ENCODE data around the gene CALR3. TPM values are rescaled to one million over a fixed set of nuclear protein-coding genes. Genes with fewer than 3 reads are reported as not detected.
"Not testable (repeated sequence)": the region's sequence is repeated elsewhere in the genome, so short reads cannot be mapped to it uniquely, and the experiment has no call there.

The CALR3 gene
- total and polyA plus RNA-seq, 10 of the 15 experiments (the other 5 are each of a cell fraction or from before 2014, with no cell fraction given), result 0.05 to 0.45 (median 0.12) TPM; not detected in 2

DNA sequence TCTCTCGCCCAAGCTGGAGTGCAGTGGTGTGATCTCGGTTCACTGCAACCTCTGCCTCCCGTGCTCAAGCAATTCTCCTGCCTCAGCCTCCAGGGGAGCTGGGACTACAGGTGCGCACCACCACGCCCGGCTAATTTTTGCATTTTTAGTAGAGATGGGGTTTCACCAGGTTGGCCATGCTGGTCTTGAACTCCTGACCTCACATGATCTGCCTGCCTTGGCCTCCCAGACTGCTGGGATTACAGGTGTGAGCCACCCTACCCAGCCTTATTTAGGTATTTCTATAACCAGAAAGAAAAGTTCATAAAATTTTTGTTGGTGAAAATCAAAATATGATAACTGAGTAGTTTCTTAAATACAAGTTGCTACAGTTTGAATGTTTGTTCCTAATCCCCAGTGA is 47.8 kb upstream of the CALR3 start:
- ChIA-PET SMC1A (ENCODE audit: uncharacterized antibody, unreplicated experiment) (interaction anchor here (0.6 to 2.1 kb wide), 4 partner anchors 30 to 43 kb away, joined by 3 to 11 read pairs (median 4); no protein-coding TSS in a partner anchor), POLR2A (interaction anchor here (0.6 to 6.1 kb wide), 13 partner anchors 21 to 288 kb away, joined by 3 to 72 read pairs (median 3); partner anchors contain the start of genes MED26 and TMEM38A), RAD21 (ENCODE audit: unreplicated experiment) (interaction anchor here (0.6 to 2.7 kb wide), 9 partner anchors 27 to 784 kb away, joined by 3 to 20 read pairs (median 4); no protein-coding TSS in a partner anchor), CTCF (interaction anchor here (1.0 to 1.9 kb wide), 5 partner anchors 23 to 81 kb away, joined by 3 to 7 read pairs (median 4); no protein-coding TSS in a partner anchor)
- H3K4me3 ChIP-seq, result peak overlapping the region; percentile 84
- 0% methylated on average over 6 of the region's 6 CpGs for WGBS (ENCODE audit: insufficient coverage, insufficient replicate concordance, low lambda C conversion rate, missing lambda C conversion rate)
- intact Hi-C loops (cut with micrococcal nuclease; ENCODE audit: unreplicated experiment), result loop anchor here (5.0 to 10.0 kb wide), 2 partner anchors 79 to 99 kb away; no protein-coding TSS in a partner anchor
- H3K9me3 ChIP-seq (replicated peaks; ENCODE audit: control insufficient read depth, insufficient read depth, low read length); BruUV-seq (replicated peaks); FAIRE-seq; in situ Hi-C loops (cut with MboI); H2AFZ ChIP-seq (ENCODE audit: control insufficient read depth, low read depth, low read length); H3K36me3 ChIP-seq (ENCODE audit: control insufficient read depth in 2 of 2, insufficient read depth in 2 of 2, low read length in 1 of 2); H4K20me1 ChIP-seq (ENCODE audit: control insufficient read depth, insufficient read depth); H3K27me3 ChIP-seq (replicated peaks in 1 of 2; ENCODE audit: control insufficient read depth in 2 of 2, insufficient read depth in 2 of 2, low read length in 1 of 2); DNase-seq (ENCODE audit: low read depth, low spot score); ATAC-seq: not testable (repeated sequence)
- peak overlapping the region; percentile 74; the same call in 1 of the 2 replicates for H3K27ac ChIP-seq (ENCODE audit: control insufficient read depth, insufficient read depth)
- peak overlapping the region; percentile 80 for H3K9ac ChIP-seq (ENCODE audit: control insufficient read depth, insufficient read depth, low read length)
- peaks cover 62% of the 10 kb centered on the region for H3K79me2 ChIP-seq (ENCODE audit: control insufficient read depth, insufficient read depth, low read length)
- peaks cover 26% of the 10 kb centered on the region for H3K4me1 ChIP-seq (ENCODE audit: control insufficient read depth, insufficient read depth, low read length)
- peak overlapping the region; percentile 53 for H3K4me2 ChIP-seq (ENCODE audit: control insufficient read depth, insufficient read depth)
- TF ChIP-seq HDGF (IDR thresholded peaks at IDR 0.05), result peak; percentile 31; the same call in 1 of the 2 replicates
- TF ChIP-seq NR2F1 (conservative IDR thresholded peaks at IDR 0.05), result peak; percentile 43; the same call in 1 of the 2 replicates
- peak in 1 of 2 experiments; percentile 59; a peak in 1 of 4 replicates for TF ChIP-seq BHLHE40 (IDR thresholded peaks at IDR 0.05; ENCODE audit: borderline replicate concordance in 1 of 2, low read depth in 2 of 2, low read length in 1 of 2)

- Histone ChIP-seq H3K36me3 (ENCODE audit: control insufficient read depth in 2 of 2, insufficient read depth in 2 of 2, low read length in 1 of 2) (peaks cover 4 to 10% of the 10 kb centered on the region in 2 experiments; a peak in 3 of 4 replicates), H3K9me3 (replicated peaks; ENCODE audit: control insufficient read depth, insufficient read depth, low read length) (no peaks in the 10 kb centered on the region; the same call in 2 of the 3 replicates), H4K20me1 (ENCODE audit: control insufficient read depth, insufficient read depth) (peaks cover 4% of the 10 kb centered on the region; the same call in 1 of the 2 replicates), H3K4me3 (peak overlapping the region; percentile 84), H3K79me2 (ENCODE audit: control insufficient read depth, insufficient read depth, low read length) (peaks cover 68% of the 10 kb centered on the region), H2AFZ (ENCODE audit: control insufficient read depth, low read depth, low read length) (peak overlapping the region; percentile 13; the same call in 1 of the 2 replicates), H3K4me1 (ENCODE audit: control insufficient read depth, insufficient read depth, low read length) (peaks cover 19% of the 10 kb centered on the region), H3K9ac (ENCODE audit: control insufficient read depth, insufficient read depth, low read length) (peak overlapping the region; percentile 80), H3K27ac (ENCODE audit: control insufficient read depth, insufficient read depth) (peak overlapping the region; percentile 74), H3K4me2 (ENCODE audit: control insufficient read depth, insufficient read depth) (peak overlapping the region; percentile 53), H3K27me3 (replicated peaks in 1 of 2; ENCODE audit: control insufficient read depth in 2 of 2, insufficient read depth in 2 of 2, low read length in 1 of 2) (no peaks in the 10 kb centered on the region)
- under 1% methylated on average over 15 of the region's 15 CpGs for WGBS (ENCODE audit: insufficient coverage, insufficient replicate concordance, low lambda C conversion rate, missing lambda C conversion rate)
- ChIA-PET SMC1A (ENCODE audit: uncharacterized antibody, unreplicated experiment) (interaction anchor here (0.6 to 1.1 kb wide), 5 partner anchors 11 to 172 kb away, joined by 3 to 4 read pairs (median 3); no protein-coding TSS in a partner anchor), CTCF (interaction anchor here (0.6 to 1.9 kb wide), 7 partner anchors 24 to 82 kb away, joined by 3 to 7 read pairs (median 3); no protein-coding TSS in a partner anchor), POLR2A (interaction anchor here (0.6 to 6.1 kb wide), 13 partner anchors 22 to 289 kb away, joined by 3 to 72 read pairs (median 3); partner anchors contain the start of genes SIN3B, SLC35E1 and TMEM38A), RAD21 (ENCODE audit: unreplicated experiment) (interaction anchor here (0.6 to 2.7 kb wide), 9 partner anchors 28 to 785 kb away, joined by 3 to 20 read pairs (median 4); no protein-coding TSS in a partner anchor)
- BruUV-seq (replicated peaks), result TSS peak; percentile 91
- in situ Hi-C loops (cut with MboI), result no loop called here
- DNase-seq (ENCODE audit: low read depth, low spot score), result no peak
- intact Hi-C loops (cut with micrococcal nuclease; ENCODE audit: unreplicated experiment), result loop anchor here (1.0 to 10.0 kb wide), 3 partner anchors 45 to 98 kb away; no protein-coding TSS in a partner anchor
- ATAC-seq, result no peak
- FAIRE-seq, result peak; percentile 7
- TF ChIP-seq TARDBP (IDR thresholded peaks at IDR 0.05; ENCODE audit: borderline replicate concordance), result no peak
- no peak for TF ChIP-seq MYB (IDR thresholded peaks at IDR 0.05; ENCODE audit: borderline replicate concordance, low read depth, low read length)
- no peak for TF ChIP-seq WRNIP1 (IDR thresholded peaks at IDR 0.05; ENCODE audit: borderline replicate concordance, low read depth, low read length)
- TF ChIP-seq PML (IDR thresholded peaks at IDR 0.05; ENCODE audit: low read length), result peak; percentile 35; the same call in 1 of the 2 replicates
- no peak for TF ChIP-seq TCF12 (IDR thresholded peaks at IDR 0.05; ENCODE audit: low read depth, low read length)
- no peak for TF ChIP-seq ETV6 (conservative IDR thresholded peaks at IDR 0.05 in 1 of 2, IDR thresholded peaks at IDR 0.05 in 1 of 2; ENCODE audit: borderline replicate concordance in 1 of 2, low read depth in 1 of 2)
- peak; percentile 30; the same call in 1 of the 2 replicates for TF ChIP-seq MTA3 (IDR thresholded peaks at IDR 0.05; ENCODE audit: borderline replicate concordance, low read length)
- TF ChIP-seq BHLHE40 (IDR thresholded peaks at IDR 0.05; ENCODE audit: borderline replicate concordance in 1 of 2, low read depth in 2 of 2, low read length in 1 of 2), result no peak
- no peak for TF ChIP-seq SREBF2 (IDR thresholded peaks at IDR 0.05; ENCODE audit: low read length)
- no peak for TF ChIP-seq CREM (IDR thresholded peaks at IDR 0.05; ENCODE audit: low read depth)
- TF ChIP-seq TCF3 (IDR thresholded peaks at IDR 0.05; ENCODE audit: borderline replicate concordance, insufficient read depth, low read depth, low read length), result no peak
- no peak for TF ChIP-seq NFIC (IDR thresholded peaks at IDR 0.05; ENCODE audit: low read depth, low read length)
- TF ChIP-seq USF2 (IDR thresholded peaks at IDR 0.05; ENCODE audit: borderline replicate concordance, low read depth, low read length), result no peak
Measured at GRCh38 chr19:16542910-16543472, 47.0 kb upstream of the CALR3 start.

Measured in GM12878 (cell line).